Activated naive CD8-positive, alpha-beta T cell treated with anti-CD3 and anti-CD28 coated beads, Interleukin-2, amount 50 U/mL, for 24 hours (primary cell): ENCODE data around the gene STAC2.
A peak's percentile ranks its signal among the peaks of the same experiment; 100 is the strongest.
"Not testable (repeated sequence)": the region's sequence is repeated elsewhere in the genome, so short reads cannot be mapped to it uniquely, and the experiment has no call there.

Experiments
- ATAC-seq: fragments of 150-1000 bp; cut with Tn5 transposase; one replicate; pipeline ENCODE4 v1.10.0; 2021
- DNase-seq: peaks from one replicate; pipeline ENCODE4 v3.0.0; 2021
- H3K27ac Mint-ChIP-seq: one replicate; pipeline ENCODE4 v1.8.0; 2021; ENCODE audit warnings: mild to moderate bottlenecking, mixed read lengths
- H3K27me3 Mint-ChIP-seq: one replicate; pipeline ENCODE4 v1.8.0; 2021; ENCODE audit warnings: mixed read lengths
- H3K36me3 Mint-ChIP-seq: one replicate; pipeline ENCODE4 v1.8.0; 2021; ENCODE audit warnings: low read depth, mixed read lengths
- H3K4me1 Mint-ChIP-seq: one replicate; pipeline ENCODE4 v1.8.0; 2021; ENCODE audit warnings: mixed read lengths
- H3K4me3 Mint-ChIP-seq: one replicate; pipeline ENCODE4 v1.8.0; 2021; ENCODE audit warnings: mild to moderate bottlenecking, moderate library complexity, mixed read lengths
- H3K9me3 Mint-ChIP-seq: one replicate; pipeline ENCODE4 v1.8.0; 2021; ENCODE audit warnings: mixed read lengths

The STAC2 gene

GRCh38 chr17:39171933-39172332 lies 53.8 kb downstream of the STAC2 start:
- ATAC-seq: no peak
- Mint-ChIP-seq H3K9me3 (no peaks in the 10 kb centered on the region), H3K4me1 (peaks cover 21% of the 10 kb centered on the region), H3K27me3 (peaks cover 7% of the 10 kb centered on the region), H3K36me3 (peaks cover 3% of the 10 kb centered on the region), H3K4me3 (no peak overlapping the region), H3K27ac (no peak overlapping the region)
- no peak for DNase-seq

- Mint-ChIP-seq H3K27me3 (peaks cover 19% of the 10 kb centered on the region), H3K4me3 (no peak overlapping the region), H3K36me3 (peaks cover 2% of the 10 kb centered on the region), H3K27ac (no peak overlapping the region), H3K9me3 (no peaks in the 10 kb centered on the region), H3K4me1 (peaks cover 24% of the 10 kb centered on the region)
- DNase-seq (no peak), ATAC-seq (no peak)
Observed at GRCh38 chr17:39170558-39170957, 55.2 kb downstream of the STAC2 start.

GRCh38 chr17:39170109-39170508 lies 55.6 kb downstream of the STAC2 start:
- no peak for ATAC-seq
- Mint-ChIP-seq H3K4me3 (no peak overlapping the region), H3K4me1 (peaks cover 25% of the 10 kb centered on the region), H3K9me3 (no peaks in the 10 kb centered on the region), H3K27ac (no peak overlapping the region), H3K27me3 (peaks cover 20% of the 10 kb centered on the region), H3K36me3 (peaks cover 2% of the 10 kb centered on the region)
- no peak for DNase-seq

GRCh38 chr17:39169518-39169917 lies 56.2 kb downstream of the STAC2 start:
- Mint-ChIP-seq H3K9me3 (no peaks in the 10 kb centered on the region), H3K36me3 (peaks cover 2% of the 10 kb centered on the region), H3K27ac (no peak overlapping the region), H3K27me3 (peaks cover 26% of the 10 kb centered on the region), H3K4me3 (no peak overlapping the region), H3K4me1 (peaks cover 31% of the 10 kb centered on the region)
- DNase-seq (no peak), ATAC-seq (no peak)

GRCh38 chr17:39169101-39169500 lies 56.6 kb downstream of the STAC2 start:
- DNase-seq (no peak), ATAC-seq (no peak)
- peaks cover 2% of the 10 kb centered on the region for H3K36me3 Mint-ChIP-seq
- H3K4me1 Mint-ChIP-seq: peaks cover 32% of the 10 kb centered on the region
- H3K4me3 Mint-ChIP-seq: no peak overlapping the region
- H3K9me3 Mint-ChIP-seq: no peaks in the 10 kb centered on the region
- no peak overlapping the region for H3K27ac Mint-ChIP-seq
- peaks cover 28% of the 10 kb centered on the region for H3K27me3 Mint-ChIP-seq

GRCh38 chr17:39168503-39168902 lies 57.2 kb downstream of the STAC2 start:
- Mint-ChIP-seq H3K4me1 (peaks cover 30% of the 10 kb centered on the region), H3K27me3 (peaks cover 28% of the 10 kb centered on the region)
- not testable (repeated sequence) for DNase-seq, H3K36me3 Mint-ChIP-seq, H3K4me3 Mint-ChIP-seq, H3K9me3 Mint-ChIP-seq, ATAC-seq, H3K27ac Mint-ChIP-seq

DNA sequence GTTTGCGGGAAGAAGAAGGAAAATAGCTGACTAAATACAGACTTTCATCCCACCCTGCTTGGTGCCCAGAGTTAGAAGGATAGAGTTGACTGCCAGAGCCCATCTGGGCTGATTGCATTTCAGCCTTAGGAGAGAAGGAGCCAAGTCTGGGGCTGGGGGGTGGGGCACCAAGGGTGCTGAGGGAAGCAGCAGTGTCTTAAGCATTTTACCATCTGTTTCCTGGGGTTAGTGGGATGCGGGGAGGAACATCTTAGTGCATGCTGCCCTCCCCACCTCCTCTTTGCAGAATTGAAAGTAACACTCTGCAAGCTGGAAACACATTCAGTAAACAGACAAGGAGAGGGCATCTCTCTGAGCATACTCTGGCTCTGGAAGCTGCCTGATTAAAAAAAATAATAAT lies 58.3 kb downstream of the STAC2 start:
- no peak overlapping the region for H3K27ac Mint-ChIP-seq
- H3K36me3 Mint-ChIP-seq: peaks cover 2% of the 10 kb centered on the region
- peaks cover 21% of the 10 kb centered on the region for H3K4me1 Mint-ChIP-seq
- no peak for DNase-seq
- peaks cover 30% of the 10 kb centered on the region for H3K27me3 Mint-ChIP-seq
- H3K9me3 Mint-ChIP-seq: no peaks in the 10 kb centered on the region
- H3K4me3 Mint-ChIP-seq: no peak overlapping the region
- no peak for ATAC-seq

GRCh38 chr17:39166437-39167335 lies 59.1 kb downstream of the STAC2 start:
- Mint-ChIP-seq H3K27me3 (peaks cover 30% of the 10 kb centered on the region), H3K27ac (no peak overlapping the region), H3K4me3 (no peak overlapping the region), H3K9me3 (no peaks in the 10 kb centered on the region), H3K4me1 (peaks cover 19% of the 10 kb centered on the region), H3K36me3 (peaks cover 2% of the 10 kb centered on the region)
- DNase-seq (no peak), ATAC-seq (no peak)

- peaks cover 30% of the 10 kb centered on the region for H3K27me3 Mint-ChIP-seq
- no peaks in the 10 kb centered on the region for H3K9me3 Mint-ChIP-seq
- H3K4me3 Mint-ChIP-seq: peak within 1 kb of the TSS; percentile 90
- DNase-seq (no peak), ATAC-seq (no peak)
- peaks cover 19% of the 10 kb centered on the region for H3K4me1 Mint-ChIP-seq
- no peak within 1 kb of the TSS for H3K27ac Mint-ChIP-seq
- peaks cover 2% of the 10 kb centered on the region for H3K36me3 Mint-ChIP-seq
Observed at GRCh38 chr17:39165841-39166349, 59.9 kb downstream of the STAC2 start, which contains the start of gene ARL5C. Gene ARL5C, minus strand, starts transcription at chr17:39166161. Its CDS starts 401 bp downstream, at chr17:39165760.

DNA sequence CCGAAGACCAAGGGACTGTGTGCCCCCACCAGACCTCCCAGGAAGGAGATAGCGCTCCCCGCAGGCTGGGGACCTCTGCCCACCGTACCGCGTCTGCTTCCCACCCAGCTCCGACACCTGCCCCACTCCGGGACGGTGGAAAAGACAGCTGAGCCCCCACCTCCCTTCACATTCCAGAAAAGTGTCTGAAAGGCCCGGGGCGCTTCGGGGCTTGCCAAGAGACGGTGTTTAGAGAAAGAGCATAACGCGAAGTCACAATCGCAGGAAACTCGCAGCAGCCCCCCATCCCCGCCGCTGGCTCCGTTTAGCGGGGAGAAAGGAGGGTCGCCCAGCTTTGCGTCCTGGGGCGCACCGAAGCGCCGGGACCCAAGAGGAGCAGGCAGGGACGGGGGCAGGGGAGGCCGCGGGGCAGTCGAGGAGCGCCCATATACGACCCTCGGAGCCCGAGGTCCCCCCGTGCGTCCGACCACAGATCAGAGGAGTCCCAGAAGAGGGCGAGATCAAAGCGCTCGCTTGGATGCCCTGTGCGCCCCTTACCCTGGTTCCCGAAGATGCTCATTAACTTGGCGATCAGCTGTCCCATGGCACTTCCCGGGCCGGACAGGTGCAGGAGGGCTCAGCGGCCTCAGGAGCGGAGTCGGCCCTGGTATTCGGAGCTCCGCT lies 60.4 kb downstream of the STAC2 start:
- peak overlapping the region; percentile 90 for H3K4me3 Mint-ChIP-seq
- H3K27me3 Mint-ChIP-seq: peaks cover 30% of the 10 kb centered on the region
- ATAC-seq (peak; percentile 2), DNase-seq (no peak)
- no peaks in the 10 kb centered on the region for H3K9me3 Mint-ChIP-seq
- H3K27ac Mint-ChIP-seq: no peak overlapping the region
- H3K4me1 Mint-ChIP-seq: peaks cover 19% of the 10 kb centered on the region
- peaks cover 2% of the 10 kb centered on the region for H3K36me3 Mint-ChIP-seq

DNA sequence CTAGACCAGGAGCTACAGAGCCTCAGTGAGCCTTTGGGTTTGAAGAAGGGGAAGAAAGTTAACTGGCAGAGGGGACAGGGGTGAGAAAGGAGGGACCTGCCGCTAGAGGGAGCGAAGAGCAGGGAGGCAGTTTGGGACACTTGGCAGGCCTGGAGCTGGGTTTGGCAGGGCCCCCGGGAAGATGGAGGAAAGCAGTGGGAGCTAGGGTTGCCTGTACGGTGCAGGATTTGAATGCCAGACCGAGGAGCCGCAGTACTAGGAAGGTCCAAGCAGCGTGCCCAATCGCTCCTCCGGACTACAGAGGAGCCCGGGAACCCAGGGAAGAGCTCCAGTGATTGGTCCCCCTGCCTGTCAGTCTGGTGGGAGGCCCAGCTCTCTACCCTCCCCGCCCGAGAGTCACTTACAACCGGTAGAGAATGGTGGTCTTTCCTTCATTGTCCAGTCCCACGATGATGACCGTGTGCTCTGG lies 61.0 kb downstream of the STAC2 start:
- Mint-ChIP-seq H3K9me3 (no peaks in the 10 kb centered on the region), H3K27me3 (peaks cover 30% of the 10 kb centered on the region), H3K4me3 (peak overlapping the region; percentile 90), H3K27ac (no peak overlapping the region), H3K4me1 (peaks cover 19% of the 10 kb centered on the region), H3K36me3 (peaks cover 2% of the 10 kb centered on the region)
- ATAC-seq (peak; percentile 98), DNase-seq (peak; percentile 86)

GRCh38 chr17:39161962-39162361 lies 63.8 kb downstream of the STAC2 start:
- DNase-seq (no peak), ATAC-seq (no peak)
- Mint-ChIP-seq H3K9me3 (no peaks in the 10 kb centered on the region), H3K27me3 (peaks cover 23% of the 10 kb centered on the region), H3K4me3 (no peak overlapping the region), H3K27ac (no peak overlapping the region), H3K36me3 (no peaks in the 10 kb centered on the region), H3K4me1 (peaks cover 11% of the 10 kb centered on the region)
